LoVo (cell line): ENCODE measurements around the gene ZNF444.
"Not testable (repeated sequence)": the region's sequence is repeated elsewhere in the genome, so short reads cannot be mapped to it uniquely, and the experiment has no call there.

Experiments
- DNase-seq: peaks from one replicate; pipeline ENCODE4 v3.0.0-alpha.2; 2016; ENCODE audit warnings: low spot score

The ZNF444 gene

GRCh38 chr19:56148096-56148495 is 7.0 kb downstream of the ZNF444 start:
- no peak for DNase-seq

DNA sequence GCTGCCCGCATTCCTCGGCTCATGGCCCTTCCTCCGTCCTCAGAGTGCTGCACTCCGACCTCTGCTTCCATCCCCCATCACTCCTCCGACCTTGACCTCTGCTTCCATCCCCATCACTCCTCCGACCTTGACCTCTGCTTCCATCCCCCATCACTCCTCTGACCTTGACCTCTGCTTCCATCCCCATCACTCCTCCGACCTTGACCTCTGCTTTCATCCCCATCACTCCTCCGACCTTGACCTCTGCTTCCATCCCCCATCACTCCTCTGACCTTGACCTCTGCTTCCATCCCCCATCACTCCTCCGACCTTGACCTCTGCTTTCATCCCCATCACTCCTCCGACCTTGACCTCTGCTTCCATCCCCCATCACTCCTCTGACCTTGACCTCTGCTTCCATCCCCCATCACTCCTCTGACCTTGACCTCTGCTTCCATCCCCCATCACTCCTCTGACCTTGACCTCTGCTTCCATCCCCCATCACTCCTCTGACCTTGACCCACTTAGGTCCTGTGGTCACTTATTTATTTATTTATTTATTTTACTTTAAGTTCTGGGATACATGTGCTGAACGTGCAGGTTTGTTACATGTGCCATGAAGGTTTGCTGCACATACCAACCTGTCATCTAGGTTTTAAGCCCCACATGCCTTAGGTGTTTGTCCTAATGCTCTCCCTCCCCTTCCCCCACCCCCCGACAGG is 8.0 kb downstream of the ZNF444 start:
- DNase-seq, result not testable (repeated sequence)

DNA sequence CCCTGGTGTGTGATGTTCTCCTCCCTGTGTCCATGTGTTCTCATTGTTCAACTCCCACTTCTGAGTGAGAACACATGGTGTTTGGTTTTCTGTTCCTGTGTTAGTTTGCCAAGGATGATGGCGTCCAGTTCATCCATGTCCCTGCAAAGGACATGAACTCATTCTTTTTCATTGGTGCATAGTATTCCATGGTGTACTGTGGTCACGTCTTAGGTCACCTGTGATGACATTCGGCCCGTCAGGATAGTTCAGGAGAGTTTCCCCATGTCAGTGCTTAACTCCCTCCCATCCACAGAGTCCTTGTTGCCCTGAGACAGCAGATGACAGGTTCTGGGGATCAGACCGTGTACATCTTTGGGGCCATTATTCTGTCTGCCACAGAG is 8.6 kb downstream of the ZNF444 start:
- no peak for DNase-seq

GRCh38 chr19:56150358-56150757 is 9.3 kb downstream of the ZNF444 start:
- DNase-seq, result no peak

DNA sequence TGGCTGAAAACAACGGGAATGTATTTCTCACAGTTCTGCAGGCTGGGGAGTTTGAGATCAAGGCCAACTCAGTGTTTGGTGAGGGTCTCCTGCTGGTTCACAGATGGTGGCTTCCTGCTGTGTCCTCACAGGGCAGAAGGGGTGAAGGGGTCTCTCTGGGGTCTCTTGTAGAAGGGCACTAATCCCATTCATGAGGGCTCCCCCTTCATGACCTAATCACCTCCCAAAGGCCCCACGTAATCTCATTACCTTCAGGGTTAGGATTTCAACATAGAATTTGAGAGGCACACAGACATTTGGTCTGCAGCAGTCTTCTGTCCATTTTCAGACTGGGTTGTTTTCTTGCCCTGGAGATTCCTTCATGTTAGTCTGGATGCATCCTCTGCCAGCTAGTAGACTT is 11.6 kb downstream of the ZNF444 start:
- DNase-seq, result no peak

DNA sequence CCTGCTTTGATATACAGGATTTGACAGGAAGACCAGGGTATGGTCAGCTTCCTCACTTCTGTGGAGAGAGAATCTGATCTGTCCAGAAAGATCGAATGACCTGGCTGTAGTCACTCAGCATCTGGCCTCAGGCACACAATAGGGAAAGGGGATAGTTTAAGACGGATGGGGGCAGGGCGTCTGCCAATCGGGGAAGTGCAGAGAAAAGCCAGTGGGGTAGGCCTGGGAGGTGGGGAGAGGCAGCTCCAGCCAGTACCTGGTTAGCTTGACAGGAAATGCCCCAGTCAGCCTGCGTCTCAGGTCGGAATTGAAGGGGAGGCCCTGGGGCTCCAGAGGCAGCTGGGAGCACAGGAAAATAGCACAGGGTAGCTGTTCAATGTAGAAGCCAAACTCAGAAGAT is 12.4 kb downstream of the ZNF444 start:
- DNase-seq, result no peak

DNA sequence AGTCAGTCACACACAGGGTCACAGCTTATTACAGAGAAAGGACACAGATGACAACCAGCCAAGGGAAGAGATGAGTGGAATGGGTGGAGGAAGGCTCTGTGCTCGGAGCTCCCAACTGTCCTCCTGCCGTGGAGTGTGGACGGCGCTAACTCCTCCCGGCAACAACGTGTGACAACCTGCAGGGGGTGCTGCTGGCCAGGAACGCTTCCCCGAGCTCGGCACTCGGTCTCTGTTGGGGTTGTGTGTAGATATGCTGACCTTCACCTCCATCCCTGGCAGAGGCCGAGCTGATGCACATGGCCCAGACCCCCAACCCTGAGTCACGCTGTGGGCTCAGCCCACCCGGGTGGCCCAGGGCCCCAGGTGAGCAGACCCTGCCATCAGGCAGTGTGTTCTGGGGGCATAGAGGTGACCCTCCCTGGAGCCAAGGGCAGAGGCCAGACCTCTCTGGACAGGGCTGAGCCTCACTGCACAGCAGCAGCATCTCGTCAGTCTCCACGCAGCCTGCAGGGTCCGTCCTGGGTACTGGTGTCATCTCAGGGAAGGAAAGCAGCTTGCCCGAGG is 14.1 kb downstream of the ZNF444 start:
- DNase-seq, result no peak

GRCh38 chr19:56156768-56157167 is 15.7 kb downstream of the ZNF444 start:
- DNase-seq, result no peak

GRCh38 chr19:56158170-56158757 is 17.2 kb downstream of the ZNF444 start:
- DNase-seq, result no peak

DNA sequence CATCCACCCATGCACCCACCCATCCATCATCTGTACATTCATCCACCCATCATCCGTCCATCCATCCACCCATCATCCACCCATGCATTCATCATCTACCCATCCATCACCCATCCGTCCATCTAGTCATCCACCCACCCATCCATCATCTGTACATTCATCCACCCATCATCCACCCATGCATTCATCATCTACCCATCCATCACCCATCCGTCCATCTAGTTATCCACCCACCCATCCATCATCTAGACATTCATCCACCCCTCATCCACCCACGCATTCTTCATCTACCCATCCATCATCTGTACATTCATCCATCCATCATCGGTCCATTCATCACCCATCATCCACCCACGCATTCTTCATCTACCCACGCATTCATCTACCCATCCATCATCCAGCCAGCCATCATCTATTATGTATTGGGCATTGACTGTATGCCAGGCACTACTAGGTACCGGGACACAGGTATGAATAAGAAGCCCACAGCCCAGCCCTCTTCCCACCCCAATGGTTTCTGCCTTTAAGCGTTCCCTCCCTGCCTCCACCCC is 18.0 kb downstream of the ZNF444 start:
- DNase-seq, result no peak

DNA sequence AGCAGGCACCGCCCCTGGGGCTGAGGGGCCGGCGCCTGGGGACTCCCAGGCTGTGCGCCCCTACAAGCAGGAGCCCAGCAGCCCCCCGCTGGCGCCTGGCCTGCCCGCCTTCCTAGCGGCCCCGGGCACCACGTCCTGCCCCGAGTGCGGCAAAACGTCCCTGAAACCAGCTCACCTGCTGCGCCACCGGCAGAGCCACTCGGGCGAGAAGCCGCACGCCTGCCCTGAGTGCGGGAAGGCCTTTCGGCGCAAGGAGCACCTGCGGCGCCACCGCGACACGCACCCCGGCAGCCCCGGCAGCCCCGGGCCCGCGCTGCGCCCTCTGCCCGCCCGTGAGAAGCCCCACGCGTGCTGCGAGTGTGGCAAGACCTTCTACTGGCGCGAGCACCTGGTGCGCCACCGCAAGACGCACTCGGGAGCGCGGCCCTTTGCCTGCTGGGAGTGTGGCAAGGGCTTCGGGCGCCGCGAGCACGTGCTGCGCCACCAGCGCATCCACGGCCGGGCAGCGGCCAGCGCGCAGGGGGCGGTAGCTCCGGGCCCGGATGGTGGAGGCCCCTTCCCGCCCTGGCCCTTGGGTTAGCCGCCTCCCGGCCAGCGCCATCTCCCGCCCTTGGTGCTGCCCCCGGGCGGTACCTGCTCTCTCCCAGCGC is 18.7 kb downstream of the ZNF444 start:
- no peak for DNase-seq

DNA sequence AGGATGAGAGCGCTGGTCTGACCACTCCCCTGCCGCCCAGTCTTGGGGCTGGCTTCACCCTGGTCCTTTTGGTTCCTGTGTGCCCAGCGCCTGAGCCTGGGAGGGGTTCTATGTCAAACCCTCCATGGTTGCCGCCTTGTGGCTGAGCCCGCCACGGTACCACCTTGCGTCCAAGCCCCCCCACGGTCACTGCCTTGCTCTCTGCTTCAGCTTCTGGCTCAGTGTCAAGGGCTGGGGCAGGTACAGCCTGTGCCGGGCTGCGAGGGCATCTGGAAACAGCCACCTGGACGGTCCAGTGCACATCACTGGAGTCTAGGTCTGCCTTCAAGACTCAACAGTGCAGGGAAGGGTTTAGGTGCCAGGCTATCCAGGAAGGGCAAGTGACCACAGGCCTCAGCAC is 20.4 kb downstream of the ZNF444 start:
- no peak for DNase-seq

DNA sequence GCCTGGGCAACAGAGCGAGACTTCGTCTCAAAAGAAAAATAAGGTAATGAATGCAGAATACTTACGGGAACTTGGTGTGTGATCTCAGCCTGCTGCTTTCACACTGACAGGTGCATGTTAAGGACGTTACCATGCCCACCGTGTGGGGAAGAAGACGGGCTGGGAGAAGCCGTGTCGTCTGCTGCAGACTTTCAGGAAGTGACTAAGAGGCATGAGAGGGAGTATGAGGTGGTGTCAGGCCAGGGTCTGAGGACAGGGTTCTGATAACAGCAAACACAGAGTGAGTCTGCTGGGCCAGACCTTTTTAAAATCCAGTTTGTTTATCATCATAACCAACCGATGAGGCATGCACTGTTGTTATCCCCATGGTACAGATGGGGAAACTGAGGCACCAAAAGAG is 21.2 kb downstream of the ZNF444 start:
- DNase-seq, result no peak

- DNase-seq, result no peak
Observed at GRCh38 chr19:56163097-56163496, 22.0 kb downstream of the ZNF444 start.

DNA sequence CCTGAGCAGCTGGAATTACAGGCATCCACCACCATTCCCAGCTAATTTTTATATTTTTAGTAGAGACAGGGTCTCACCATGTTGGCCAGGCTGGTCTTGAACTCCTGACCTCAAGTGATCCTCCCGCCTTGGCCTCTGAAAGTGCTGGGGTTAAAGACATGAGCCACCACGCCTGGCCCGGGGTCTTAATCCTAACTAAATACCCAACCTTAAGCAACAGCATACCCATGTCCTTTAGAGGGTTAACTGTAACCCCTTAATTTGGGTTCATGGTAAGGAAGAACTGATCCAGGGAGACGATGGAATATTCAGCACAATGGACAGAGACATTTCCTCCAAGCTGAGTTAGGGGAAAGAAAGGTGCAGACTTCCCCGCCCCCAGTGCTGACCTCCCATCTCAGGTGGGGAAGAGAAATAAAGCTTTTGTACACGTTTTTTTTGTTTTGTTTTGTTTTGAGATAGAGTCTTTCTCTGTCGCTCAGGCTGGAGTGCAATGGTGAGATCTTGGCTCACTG is 26.0 kb downstream of the ZNF444 start:
- DNase-seq, result no peak

DNA sequence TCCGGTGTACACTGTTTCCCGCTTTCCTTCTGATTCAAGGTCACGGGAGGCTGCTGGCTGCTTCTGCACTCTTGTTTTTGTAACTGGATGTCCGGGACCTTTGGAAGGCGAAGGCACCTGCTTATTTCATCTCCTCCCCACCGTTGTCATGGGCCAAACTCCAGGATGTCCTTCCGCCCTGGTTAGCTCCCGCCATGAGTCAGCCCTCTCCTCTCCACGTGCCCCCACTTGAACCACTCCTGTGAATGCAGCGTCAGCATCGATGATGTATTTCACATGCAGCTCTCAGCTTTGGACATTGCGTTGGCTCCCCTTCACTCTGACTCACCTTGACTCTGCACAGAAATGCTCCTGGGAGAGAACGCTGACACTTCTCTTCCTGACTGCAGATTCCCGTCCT is 29.2 kb downstream of the ZNF444 start:
- no peak for DNase-seq

DNA sequence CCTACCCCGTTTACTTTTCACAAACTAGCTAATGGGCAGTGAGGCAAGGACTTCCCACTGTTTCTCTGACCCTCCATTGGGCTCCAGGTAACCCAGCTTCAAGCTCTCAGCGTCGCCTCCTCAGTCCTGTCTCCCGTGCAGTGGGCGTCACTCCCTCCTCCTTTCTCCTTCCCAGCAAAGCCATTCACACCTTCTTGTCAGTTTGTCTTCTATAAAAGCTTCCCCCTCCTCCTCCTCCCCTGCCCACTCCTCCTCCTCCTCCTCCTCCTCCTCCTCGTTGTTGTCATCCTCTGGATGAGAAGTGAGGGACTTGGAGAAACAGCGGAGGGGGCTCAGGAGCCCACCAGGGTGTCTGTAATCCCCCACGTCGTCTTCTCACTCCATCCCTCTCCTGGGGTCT is 33.0 kb downstream of the ZNF444 start:
- DNase-seq, result no peak

DNA sequence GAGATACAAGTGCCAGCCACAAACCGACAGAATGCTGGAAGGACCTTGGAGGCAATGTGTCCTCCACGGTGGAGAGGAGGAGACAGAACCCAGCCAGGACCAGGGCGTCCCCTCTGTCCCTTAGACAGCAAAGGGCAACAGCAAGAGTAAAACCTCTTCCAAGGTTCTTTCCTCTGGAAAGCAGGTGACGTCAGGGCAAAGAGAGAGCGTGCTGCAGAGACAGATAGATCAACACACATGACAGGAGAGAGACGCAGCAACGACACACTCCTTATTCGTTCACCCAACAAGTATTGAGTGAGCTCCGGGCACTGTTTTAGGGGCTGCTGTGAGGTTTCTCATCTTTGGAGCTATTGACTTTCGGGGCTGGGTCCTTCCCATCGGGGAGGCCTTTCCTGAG is 33.5 kb downstream of the ZNF444 start:
- DNase-seq, result no peak

- not testable (repeated sequence) for DNase-seq
Observed at GRCh38 chr19:56175861-56176307, 34.8 kb downstream of the ZNF444 start, which contains the start of gene GALP. GALP (plus strand) TSS chr19:56176008; CDS start chr19:56177109, 1,101 bp downstream.

GRCh38 chr19:56176310-56176709 is 35.2 kb downstream of the ZNF444 start:
- DNase-seq, result not testable (repeated sequence)

DNA sequence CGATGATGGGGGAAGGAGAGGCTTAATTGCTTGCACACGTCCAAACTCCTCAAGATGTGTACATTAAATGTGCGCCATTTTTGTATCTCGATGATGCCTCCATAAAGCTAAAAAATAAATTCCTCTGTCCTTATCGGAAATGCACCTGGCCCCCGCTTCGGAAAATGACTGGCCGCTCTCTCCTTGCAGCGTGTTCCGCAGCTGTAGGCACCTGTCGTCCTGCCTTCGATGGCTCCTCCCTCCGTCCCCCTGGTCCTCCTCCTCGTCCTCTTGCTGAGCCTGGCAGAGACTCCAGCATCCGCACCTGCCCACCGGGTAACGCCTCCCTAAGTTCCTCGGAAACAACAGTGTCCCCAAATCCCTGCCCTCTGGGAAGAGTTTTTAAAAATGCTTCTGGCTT is 35.8 kb downstream of the ZNF444 start:
- no peak for DNase-seq

DNA sequence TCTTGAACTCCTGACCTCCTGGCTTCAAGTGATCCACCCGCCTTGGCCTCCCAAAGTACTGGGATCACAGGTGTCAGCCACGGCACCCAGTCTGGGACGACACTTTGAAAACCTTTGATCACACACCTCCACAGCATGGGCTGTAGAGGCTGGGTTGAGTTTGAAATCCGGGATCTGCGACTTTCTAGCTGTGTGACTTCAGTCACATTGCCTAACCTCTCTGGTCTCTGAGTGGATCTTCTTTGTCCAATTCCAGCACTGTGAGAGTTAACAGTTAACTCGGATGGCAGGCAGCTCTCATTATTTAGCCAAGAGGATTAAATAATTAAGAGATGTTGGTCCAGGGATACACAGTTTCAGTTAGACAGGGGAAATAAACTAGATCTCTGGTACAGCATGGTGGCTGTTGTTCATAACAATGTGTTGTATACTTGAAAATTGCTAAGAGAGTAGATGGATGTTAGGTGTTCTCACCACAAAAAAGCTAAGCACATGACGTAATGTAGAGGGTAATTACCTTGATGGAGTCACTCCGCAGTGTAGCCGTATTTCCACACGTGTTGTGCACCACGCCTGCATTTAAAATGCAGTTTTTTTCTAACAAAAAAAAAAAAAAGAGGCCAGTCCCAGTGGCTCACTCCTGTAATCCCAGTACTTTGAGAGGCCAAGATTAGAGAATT is 36.6 kb downstream of the ZNF444 start:
- DNase-seq, result no peak
